ENCODE measurements around the gene OLFML2A.

- TF ChIP-seq GATA2 (IDR thresholded peaks at IDR 0.05; ENCODE audit: low read depth, low read length) (no peak), GATA3 (IDR thresholded peaks at IDR 0.05; ENCODE audit: low read depth, low read length) (no peak)
These were observed 17.6 kb upstream of the OLFML2A start for GRCh38 chr9:124759327-124759726.
